H1 (cell line): ENCODE data around the gene SELENBP1.

Experiments
- EZH2 ChIP-seq: fragments of 200-600 bp; sonication (generic); IDR thresholded peaks from 2 replicates; pipeline ENCODE4 v1.7.1; 2012; ENCODE audit warnings: low read depth, mild to moderate bottlenecking, moderate library complexity, low read length, inconsistent platforms; ENCODE audit not compliant: severe bottlenecking
- GTF2F1 ChIP-seq: IDR thresholded peaks from 2 replicates; pipeline ENCODE4 v1.6.1; 2012; ENCODE audit warnings: low read depth, low read length, improper control_type of control experiment, borderline replicate concordance
- JUND ChIP-seq: IDR thresholded peaks from 2 replicates; pipeline ENCODE4 v1.6.1; 2011; ENCODE audit warnings: mild to moderate bottlenecking, improper control_type of control experiment, low read length
- POLR2A ChIP-seq, 2 experiments: IDR thresholded peaks; 1 replicate in 1 of 2; 2 replicates in 1 of 2; pipeline ENCODE4 v1.6.1; 2011; ENCODE audit warnings: low read depth in 2 of 2, low read length in 2 of 2, mild to moderate bottlenecking in 2 of 2; ENCODE audit errors: control extremely low read depth in 1 of 2
- POLR2AphosphoS5 ChIP-seq: IDR thresholded peaks from 2 replicates; pipeline ENCODE4 v1.6.1; 2011; ENCODE audit warnings: low read depth, low read length
- TF ChIP-seq, protein P1 (sequence below), 3 experiments: IDR thresholded peaks; 1 replicate in 2 of 3; 2 replicates in 1 of 3; pipeline versions ENCODE4 v1.5.1 to v1.6.1; 2011; ENCODE audit warnings: low read length in 3 of 3, mild to moderate bottlenecking in 3 of 3, inconsistent platforms in 2 of 3, low read depth in 1 of 3, moderate library complexity in 1 of 3; ENCODE audit not compliant: insufficient read depth in 1 of 3; ENCODE audit errors: control extremely low read depth in 1 of 3

- TF ChIP-seq POLR2AphosphoS5: no peak
- no peak for TF ChIP-seq GTF2F1
- no peak for TF ChIP-seq EZH2
- TF ChIP-seq, protein P1, sequence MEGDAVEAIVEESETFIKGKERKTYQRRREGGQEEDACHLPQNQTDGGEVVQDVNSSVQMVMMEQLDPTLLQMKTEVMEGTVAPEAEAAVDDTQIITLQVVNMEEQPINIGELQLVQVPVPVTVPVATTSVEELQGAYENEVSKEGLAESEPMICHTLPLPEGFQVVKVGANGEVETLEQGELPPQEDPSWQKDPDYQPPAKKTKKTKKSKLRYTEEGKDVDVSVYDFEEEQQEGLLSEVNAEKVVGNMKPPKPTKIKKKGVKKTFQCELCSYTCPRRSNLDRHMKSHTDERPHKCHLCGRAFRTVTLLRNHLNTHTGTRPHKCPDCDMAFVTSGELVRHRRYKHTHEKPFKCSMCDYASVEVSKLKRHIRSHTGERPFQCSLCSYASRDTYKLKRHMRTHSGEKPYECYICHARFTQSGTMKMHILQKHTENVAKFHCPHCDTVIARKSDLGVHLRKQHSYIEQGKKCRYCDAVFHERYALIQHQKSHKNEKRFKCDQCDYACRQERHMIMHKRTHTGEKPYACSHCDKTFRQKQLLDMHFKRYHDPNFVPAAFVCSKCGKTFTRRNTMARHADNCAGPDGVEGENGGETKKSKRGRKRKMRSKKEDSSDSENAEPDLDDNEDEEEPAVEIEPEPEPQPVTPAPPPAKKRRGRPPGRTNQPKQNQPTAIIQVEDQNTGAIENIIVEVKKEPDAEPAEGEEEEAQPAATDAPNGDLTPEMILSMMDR (IDR thresholded peaks at IDR 0.05; ENCODE audit: control extremely low read depth in 1 of 3, insufficient read depth in 1 of 3, low read depth in 1 of 3, low read length in 3 of 3): no peak
- TF ChIP-seq JUND: no peak
- TF ChIP-seq POLR2A (IDR thresholded peaks at IDR 0.05; ENCODE audit: control extremely low read depth in 1 of 2, low read depth in 2 of 2, low read length in 2 of 2): no peak
Observed at GRCh38 chr1:151405187-151405951, 32.9 kb upstream of the SELENBP1 start.
